Activated T-helper 1 cell treated with anti-CD3 and anti-CD28 coated beads, Interleukin-2, amount 50 U/mL, for 16 hours (primary cell): ENCODE data around the gene ESPNL.

ENCODE experiments used
- DNase-seq, 2 donors: peaks; one replicate each; pipeline ENCODE4 v3.0.0-alpha.2; 2020; ENCODE audit warnings: low read depth in 1 of 2, low spot score in 1 of 2

Gene ESPNL

GRCh38 chr2:238140721-238141540, 40.8 kb downstream of the ESPNL start:
- DNase-seq = no peak

- DNase-seq = no peak
These were observed 41.6 kb downstream of the ESPNL start for GRCh38 chr2:238141541-238142318.

GRCh38 chr2:238142382-238143205, 42.5 kb downstream of the ESPNL start:
- no peak for DNase-seq

- DNase-seq = no peak
These were observed 43.3 kb downstream of the ESPNL start for GRCh38 chr2:238143239-238143951.

- DNase-seq = no peak
These were observed 44.1 kb downstream of the ESPNL start for GRCh38 chr2:238144262-238144661.

- DNase-seq = no peak
These were observed 44.9 kb downstream of the ESPNL start for GRCh38 chr2:238145046-238145445.

- no peak for DNase-seq
These were observed 45.7 kb downstream of the ESPNL start for GRCh38 chr2:238145851-238146250.

- no peak for DNase-seq
These were observed 46.9 kb downstream of the ESPNL start for GRCh38 chr2:238146884-238147544.

- DNase-seq = no peak
These were observed 48.8 kb downstream of the ESPNL start for GRCh38 chr2:238148981-238149380.

GRCh38 chr2:238149841-238150572, 49.9 kb downstream of the ESPNL start:
- no peak for DNase-seq

- DNase-seq = no peak
These were observed 50.5 kb downstream of the ESPNL start for GRCh38 chr2:238150686-238151085.

GRCh38 chr2:238151205-238151604, 51.1 kb downstream of the ESPNL start:
- DNase-seq = no peak

GRCh38 chr2:238151628-238152235, 51.6 kb downstream of the ESPNL start:
- DNase-seq = no peak

- no peak for DNase-seq
These were observed 52.9 kb downstream of the ESPNL start for GRCh38 chr2:238152771-238153688.

GRCh38 chr2:238154570-238154969, 54.4 kb downstream of the ESPNL start:
- no peak for DNase-seq

- DNase-seq = no peak
These were observed 55.1 kb downstream of the ESPNL start for GRCh38 chr2:238155051-238155760.
